DOHH2 (cell line): ENCODE data around the gene PID1.

Source experiments
- H3F3A ChIP-seq: fragments of 200-600 bp; sonication (generic), shearing (Covaris generic); 2 replicates; pipeline ENCODE4 v1.6.0; 2016; ENCODE audit warnings: antibody characterized with exemption, mild to moderate bottlenecking; ENCODE audit not compliant: control insufficient read depth, insufficient read depth
- H3K27ac ChIP-seq: fragments of 200-600 bp; sonication (generic); 2 replicates; pipeline ENCODE4 v1.5.1; 2014; ENCODE audit warnings: low read depth, mild to moderate bottlenecking, low read length, moderate library complexity
- H3K27me3 ChIP-seq: fragments of 200-600 bp; sonication (generic); 2 replicates; pipeline ENCODE4 v1.6.1; 2014; ENCODE audit warnings: mild to moderate bottlenecking, low read length, mixed read lengths; ENCODE audit not compliant: control insufficient read depth
- H3K36me3 ChIP-seq: fragments of 200-600 bp; sonication (generic); 2 replicates; pipeline ENCODE4 v1.6.1; 2014; ENCODE audit warnings: mild to moderate bottlenecking, low read length, moderate library complexity, mixed read lengths; ENCODE audit not compliant: control insufficient read depth
- H3K4me1 ChIP-seq: fragments of 200-600 bp; sonication (generic); 2 replicates; pipeline ENCODE4 v1.6.1; 2014; ENCODE audit warnings: mild to moderate bottlenecking, low read length, mixed read lengths; ENCODE audit not compliant: control insufficient read depth
- H3K4me2 ChIP-seq: fragments of 200-600 bp; sonication (generic); 2 replicates; pipeline ENCODE4 v1.6.0; 2014; ENCODE audit warnings: mild to moderate bottlenecking, low read length, moderate library complexity
- H3K4me3 ChIP-seq: fragments of 200-600 bp; sonication (generic); 2 replicates; pipeline ENCODE4 v1.5.1; 2014; ENCODE audit warnings: mild to moderate bottlenecking, low read length, mixed read lengths
- H3K79me2 ChIP-seq: fragments of 200-600 bp; sonication (generic); 2 replicates; pipeline ENCODE4 v1.6.1; 2014; ENCODE audit warnings: mild to moderate bottlenecking, low read length, mixed read lengths; ENCODE audit not compliant: control insufficient read depth
- H3K9me2 ChIP-seq: fragments of 200-600 bp; sonication (generic); replicated peaks from 2 replicates; pipeline ENCODE4 v1.6.1; 2014; ENCODE audit warnings: mild to moderate bottlenecking, low read length, mixed read lengths; ENCODE audit not compliant: control insufficient read depth
- H3K9me3 ChIP-seq: fragments of 200-600 bp; sonication (generic); 2 replicates; pipeline ENCODE4 v1.6.1; 2014; ENCODE audit warnings: antibody characterized with exemption, low read length, mixed read lengths; ENCODE audit not compliant: control insufficient read depth, insufficient read depth
- H4K20me1 ChIP-seq: fragments of 200-600 bp; sonication (generic); 2 replicates; pipeline ENCODE4 v1.6.0; 2014; ENCODE audit warnings: low read depth, mild to moderate bottlenecking, antibody characterized with exemption, low read length, moderate library complexity; ENCODE audit not compliant: control insufficient read depth, insufficient read depth
- EZH2phosphoT487 ChIP-seq: fragments of 200-600 bp; sonication (generic); IDR thresholded peaks from 2 replicates; pipeline ENCODE4 v1.6.1; 2017; ENCODE audit warnings: borderline replicate concordance, mild to moderate bottlenecking, antibody characterized with exemption, low read length, moderate library complexity, mixed read lengths
- TF ChIP-seq, protein P1 (sequence below): fragments of 200-600 bp; sonication (generic); IDR thresholded peaks from one replicate; pipeline ENCODE4 v1.5.1; 2014; ENCODE audit warnings: antibody characterized with exemption, mild to moderate bottlenecking, low read depth, low read length; ENCODE audit not compliant: poor library complexity, severe bottlenecking

Gene PID1, protein sequence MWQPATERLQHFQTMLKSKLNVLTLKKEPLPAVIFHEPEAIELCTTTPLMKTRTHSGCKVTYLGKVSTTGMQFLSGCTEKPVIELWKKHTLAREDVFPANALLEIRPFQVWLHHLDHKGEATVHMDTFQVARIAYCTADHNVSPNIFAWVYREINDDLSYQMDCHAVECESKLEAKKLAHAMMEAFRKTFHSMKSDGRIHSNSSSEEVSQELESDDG

DNA sequence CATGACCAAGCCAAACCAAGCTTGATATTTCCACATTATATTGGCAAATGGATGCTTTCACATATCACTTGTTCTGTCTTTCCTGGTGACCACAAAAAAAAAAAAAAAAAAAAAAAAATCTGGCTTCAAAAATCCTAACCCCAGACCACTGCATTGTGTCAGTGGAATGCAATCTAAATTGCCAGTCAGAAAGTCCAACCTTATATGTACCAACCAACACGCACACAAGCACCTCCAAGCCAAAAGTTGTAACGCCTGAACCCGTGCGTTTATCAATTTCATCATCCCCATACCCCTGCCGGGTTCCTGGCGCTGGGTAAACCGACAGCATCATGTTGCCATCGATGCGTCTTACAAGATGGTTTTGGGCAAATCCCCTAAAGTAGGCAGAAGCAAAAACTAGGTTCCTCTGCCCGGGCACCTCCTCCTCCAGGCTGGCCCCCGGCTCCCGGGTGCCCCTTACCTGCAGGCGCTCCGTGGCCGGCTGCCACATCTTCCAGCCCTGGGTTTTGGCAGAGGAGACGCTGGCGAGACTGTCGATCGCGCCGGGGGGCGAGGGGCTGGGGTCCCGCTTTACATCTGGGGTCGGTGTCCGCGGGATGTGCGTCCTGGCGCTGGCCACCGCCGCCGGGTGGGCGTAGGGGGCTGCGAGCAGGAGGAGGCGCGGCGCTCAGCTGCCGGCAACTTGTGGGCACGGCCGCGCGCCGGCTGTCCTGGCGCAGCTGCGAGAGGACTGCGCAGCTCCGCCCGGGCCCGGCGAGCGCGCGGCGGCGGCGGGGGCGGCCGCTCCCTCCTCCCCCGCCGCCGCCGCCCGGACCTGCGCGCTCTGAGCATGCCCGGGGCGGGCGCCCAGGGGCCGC is at the start of gene PID1:
Gene PID1, minus strand, starts transcription at position 737 of the 860 bp plus-strand sequence. Its CDS starts 244 bp downstream, at position 493.
- peaks cover 39% of the 10 kb centered on the region for H3K4me1 ChIP-seq
- no peaks in the 10 kb centered on the region for H3K79me2 ChIP-seq
- peaks cover 17% of the 10 kb centered on the region for H3K27me3 ChIP-seq
- H3K9me2 ChIP-seq, result no peaks in the 10 kb centered on the region
- no peaks in the 10 kb centered on the region for H3K36me3 ChIP-seq
- no peaks in the 10 kb centered on the region for H3K9me3 ChIP-seq
- H3K4me2 ChIP-seq, result peak within 1 kb of the TSS; percentile 33; the same call in 1 of the 2 replicates
- H3K27ac ChIP-seq, result no peak within 1 kb of the TSS
- no peaks in the 10 kb centered on the region for H3F3A ChIP-seq
- no peaks in the 10 kb centered on the region for H4K20me1 ChIP-seq
- H3K4me3 ChIP-seq, result peak within 1 kb of the TSS; percentile 43
- TF ChIP-seq, protein P1, sequence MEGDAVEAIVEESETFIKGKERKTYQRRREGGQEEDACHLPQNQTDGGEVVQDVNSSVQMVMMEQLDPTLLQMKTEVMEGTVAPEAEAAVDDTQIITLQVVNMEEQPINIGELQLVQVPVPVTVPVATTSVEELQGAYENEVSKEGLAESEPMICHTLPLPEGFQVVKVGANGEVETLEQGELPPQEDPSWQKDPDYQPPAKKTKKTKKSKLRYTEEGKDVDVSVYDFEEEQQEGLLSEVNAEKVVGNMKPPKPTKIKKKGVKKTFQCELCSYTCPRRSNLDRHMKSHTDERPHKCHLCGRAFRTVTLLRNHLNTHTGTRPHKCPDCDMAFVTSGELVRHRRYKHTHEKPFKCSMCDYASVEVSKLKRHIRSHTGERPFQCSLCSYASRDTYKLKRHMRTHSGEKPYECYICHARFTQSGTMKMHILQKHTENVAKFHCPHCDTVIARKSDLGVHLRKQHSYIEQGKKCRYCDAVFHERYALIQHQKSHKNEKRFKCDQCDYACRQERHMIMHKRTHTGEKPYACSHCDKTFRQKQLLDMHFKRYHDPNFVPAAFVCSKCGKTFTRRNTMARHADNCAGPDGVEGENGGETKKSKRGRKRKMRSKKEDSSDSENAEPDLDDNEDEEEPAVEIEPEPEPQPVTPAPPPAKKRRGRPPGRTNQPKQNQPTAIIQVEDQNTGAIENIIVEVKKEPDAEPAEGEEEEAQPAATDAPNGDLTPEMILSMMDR, result no peak
- no peak for TF ChIP-seq EZH2phosphoT487

DNA sequence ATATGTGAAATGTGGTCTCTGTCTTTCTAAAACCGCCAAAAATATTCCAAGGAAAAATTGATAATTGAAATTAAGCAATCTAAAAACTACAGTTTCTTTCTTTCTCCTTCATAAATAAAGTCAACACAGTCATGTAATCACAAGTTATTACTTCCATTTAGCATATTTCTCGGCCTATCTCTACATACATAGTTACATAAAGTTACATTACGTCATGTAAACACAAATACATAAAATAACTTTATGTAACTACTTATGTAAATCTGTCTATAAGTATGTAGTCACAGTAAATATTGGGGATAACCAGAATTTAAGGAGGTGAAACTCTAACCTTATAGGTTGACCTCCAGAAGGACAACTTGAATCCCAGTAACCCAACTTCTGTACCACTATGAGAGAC is 48.5 kb upstream of the PID1 start:
- Histone ChIP-seq H3K79me2 (no peaks in the 10 kb centered on the region), H3K27ac (no peak overlapping the region), H3K4me2 (no peak overlapping the region), H3K36me3 (no peaks in the 10 kb centered on the region), H3K27me3 (no peaks in the 10 kb centered on the region), H3K9me3 (no peaks in the 10 kb centered on the region), H3K4me3 (no peak overlapping the region), H3F3A (no peaks in the 10 kb centered on the region), H3K9me2 (no peaks in the 10 kb centered on the region), H3K4me1 (no peaks in the 10 kb centered on the region), H4K20me1 (no peaks in the 10 kb centered on the region)
- TF ChIP-seq, protein P1, result no peak
- no peak for TF ChIP-seq EZH2phosphoT487

DNA sequence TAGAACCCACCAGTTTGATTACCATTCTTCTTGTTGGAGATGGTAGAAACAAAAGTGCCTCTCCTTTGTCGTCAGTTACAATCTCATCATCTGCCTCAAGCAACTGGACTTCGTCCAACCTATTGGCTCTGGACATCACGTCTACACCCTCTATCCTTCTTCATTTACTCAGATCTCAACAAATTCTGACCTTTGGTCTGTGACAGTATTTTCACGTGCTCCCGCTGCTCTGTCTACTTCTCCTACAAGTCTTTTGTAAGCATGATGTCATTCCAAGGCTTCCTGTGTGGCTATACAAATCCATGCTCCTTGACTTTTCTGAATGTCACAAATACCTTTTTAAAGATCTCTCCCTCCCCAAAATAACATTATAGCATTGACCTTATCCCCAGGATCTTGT is 43.0 kb upstream of the PID1 start:
- Histone ChIP-seq H3K9me2 (no peaks in the 10 kb centered on the region), H3K4me3 (no peak overlapping the region), H3K4me2 (no peak overlapping the region), H3K79me2 (no peaks in the 10 kb centered on the region), H3K4me1 (no peaks in the 10 kb centered on the region), H3K9me3 (no peaks in the 10 kb centered on the region), H3K36me3 (no peaks in the 10 kb centered on the region), H3K27ac (no peak overlapping the region), H4K20me1 (no peaks in the 10 kb centered on the region), H3K27me3 (no peaks in the 10 kb centered on the region), H3F3A (no peaks in the 10 kb centered on the region)
- TF ChIP-seq, protein P1, result no peak
